GM15510 (cell line): ENCODE data around the gene NUMA1.
A peak's percentile ranks its signal among the peaks of the same experiment; 100 is the strongest.

Experiments
- POLR2A ChIP-seq: IDR thresholded peaks from 3 replicates; pipeline ENCODE4 v1.6.1; 2011; ENCODE audit warnings: borderline replicate concordance; ENCODE audit not compliant: insufficient read length; ENCODE audit errors: extremely low read depth

NUMA1 gene

GRCh38 chr11:72002841-72003775 is 77.2 kb downstream of the NUMA1 start:
- peak; percentile 28 for TF ChIP-seq POLR2A

- no peak for TF ChIP-seq POLR2A
These were observed 78.3 kb downstream of the NUMA1 start for GRCh38 chr11:72001834-72002591.

- TF ChIP-seq POLR2A = no peak
These were observed 79.1 kb downstream of the NUMA1 start for GRCh38 chr11:72001285-72001684.

- no peak for TF ChIP-seq POLR2A
These were observed 80.0 kb downstream of the NUMA1 start for GRCh38 chr11:72000202-72000867.

- no peak for TF ChIP-seq POLR2A
These were observed 80.5 kb downstream of the NUMA1 start for GRCh38 chr11:71999798-72000197.

GRCh38 chr11:71999362-71999761 is 81.0 kb downstream of the NUMA1 start:
- no peak for TF ChIP-seq POLR2A

GRCh38 chr11:71998649-71999310 is 81.6 kb downstream of the NUMA1 start, which contains the start of gene IL18BP:
TSS of gene IL18BP (plus strand) at chr11:71998909. CDS start at chr11:71999985, 1,076 bp downstream.
- peak; percentile 2 for TF ChIP-seq POLR2A

- no peak for TF ChIP-seq POLR2A
These were observed 82.3 kb downstream of the NUMA1 start for GRCh38 chr11:71998061-71998460.

GRCh38 chr11:71997594-71997993 is 82.7 kb downstream of the NUMA1 start:
- TF ChIP-seq POLR2A = no peak

- TF ChIP-seq POLR2A = no peak
These were observed 83.4 kb downstream of the NUMA1 start for GRCh38 chr11:71996946-71997345.

GRCh38 chr11:71996517-71996916 is 83.8 kb downstream of the NUMA1 start:
- TF ChIP-seq POLR2A = no peak

GRCh38 chr11:71995726-71996291 is 84.5 kb downstream of the NUMA1 start:
- TF ChIP-seq POLR2A = no peak

GRCh38 chr11:71994786-71995185 is 85.6 kb downstream of the NUMA1 start:
- no peak for TF ChIP-seq POLR2A

- TF ChIP-seq POLR2A = no peak
These were observed 88.1 kb downstream of the NUMA1 start for GRCh38 chr11:71992136-71992730.

GRCh38 chr11:71991494-71991893 is 88.8 kb downstream of the NUMA1 start:
- TF ChIP-seq POLR2A = no peak

GRCh38 chr11:71990701-71991100 is 89.6 kb downstream of the NUMA1 start:
- TF ChIP-seq POLR2A = no peak
